WTC11 (cell line): Measurements from ENCODE around the gene OR52H1. TPM values are rescaled to one million over a fixed set of nuclear protein-coding genes. Genes with fewer than 3 reads are reported as not detected.

Experiments used
- ATAC-seq: fragments of 200-7000 bp; cut with Tn5 transposase; 2 replicates; pipeline ENCODE4 v1.10.0; 2021; ENCODE audit warnings: mild to moderate bottlenecking, moderate library complexity
- CTCF ChIA-PET: fragments of 300-600 bp; sonication (Branson Sonifier 250); formaldehyde crosslinking; loops from one replicate; lab custom pipeline; 2021; ENCODE audit warnings: antibody characterized with exemption; lab: Charles Lee
- POLR2A ChIA-PET: fragments of 350-600 bp; sonication (Branson Sonifier 250); formaldehyde crosslinking; loops from one replicate; lab custom pipeline; 2021; ENCODE audit warnings: antibody characterized with exemption; lab: Charles Lee
- DNase-seq: peaks from one replicate; pipeline ENCODE4 v3.0.0; 2021; ENCODE audit warnings: low spot score
- H3K27ac Mint-ChIP-seq: 2 replicates; pipeline ENCODE4 v1.8.0; 2021; ENCODE audit warnings: mixed read lengths
- H3K27me3 Mint-ChIP-seq: 2 replicates; pipeline ENCODE4 v1.8.0; 2021; ENCODE audit warnings: low read depth, mild to moderate bottlenecking, moderate library complexity, mixed read lengths
- H3K36me3 Mint-ChIP-seq: 2 replicates; pipeline ENCODE4 v1.8.0; 2021; ENCODE audit warnings: mixed read lengths
- H3K4me1 Mint-ChIP-seq: 2 replicates; pipeline ENCODE4 v1.8.0; 2022; ENCODE audit warnings: mixed read lengths
- H3K4me3 Mint-ChIP-seq: 2 replicates; pipeline ENCODE4 v1.8.0; 2021; ENCODE audit warnings: mild to moderate bottlenecking, moderate library complexity, mixed read lengths
- H3K9me3 Mint-ChIP-seq: 2 replicates; pipeline ENCODE4 v1.8.0; 2021; ENCODE audit warnings: mixed read lengths
- CTCF ChIP-seq: fragments of 200-600 bp; IDR thresholded peaks from 2 replicates; pipeline ENCODE4 v1.8.0; 2022; ENCODE audit warnings: antibody characterized with exemption
- ELF4 ChIP-seq: sonication (generic); formaldehyde crosslinking; IDR thresholded peaks from 2 replicates; pipeline ENCODE4 v1.8.1; 2022; ENCODE audit warnings: low read depth, mild to moderate bottlenecking, moderate library complexity, missing genetic modification reagents
- FOXJ3 ChIP-seq: sonication (generic); formaldehyde crosslinking; IDR thresholded peaks from 2 replicates; pipeline ENCODE4 v1.9.0; 2021; ENCODE audit warnings: missing genetic modification reagents, mild to moderate bottlenecking, borderline replicate concordance
- JAZF1 ChIP-seq: fragments of 250-450 bp; sonication (Bioruptor Pico); IDR thresholded peaks from 2 replicates; pipeline ENCODE4 v1.9.0; 2021; ENCODE audit warnings: moderate library complexity, mild to moderate bottlenecking, inconsistent platforms
- NR1H2 ChIP-seq: sonication (generic); formaldehyde crosslinking; IDR thresholded peaks from 2 replicates; pipeline ENCODE4 v1.9.0; 2021; ENCODE audit warnings: mild to moderate bottlenecking, moderate library complexity, missing genetic modification reagents
- SMAD4 ChIP-seq: sonication (generic); formaldehyde crosslinking; IDR thresholded peaks from 2 replicates; pipeline ENCODE4 v1.8.0; 2022; ENCODE audit warnings: mild to moderate bottlenecking, missing genetic modification reagents
- TCF7 ChIP-seq: sonication (generic); formaldehyde crosslinking; IDR thresholded peaks from 2 replicates; pipeline ENCODE4 v1.8.0; 2022; ENCODE audit warnings: mild to moderate bottlenecking, low read depth, missing genetic modification reagents, moderate library complexity
- USF1 ChIP-seq: sonication (generic); formaldehyde crosslinking; IDR thresholded peaks from 2 replicates; pipeline ENCODE4 v1.8.0; 2022; ENCODE audit warnings: mild to moderate bottlenecking, missing genetic modification reagents
- ZNF219 ChIP-seq: sonication (generic); formaldehyde crosslinking; IDR thresholded peaks from 2 replicates; pipeline ENCODE4 v1.8.0; 2023; ENCODE audit warnings: missing genetic modification reagents, mild to moderate bottlenecking, borderline replicate concordance
- ZNF263 ChIP-seq: sonication (generic); formaldehyde crosslinking; IDR thresholded peaks from 2 replicates; pipeline ENCODE4 v1.8.1; 2022; ENCODE audit warnings: low read depth, mild to moderate bottlenecking, moderate library complexity, missing genetic modification reagents
- ZNF416 ChIP-seq: fragments of 250-450 bp; sonication (Bioruptor Pico); IDR thresholded peaks from 2 replicates; pipeline ENCODE4 v1.9.0; 2021; ENCODE audit warnings: mild to moderate bottlenecking, inconsistent platforms
- ZNF423 ChIP-seq: fragments of 250-450 bp; sonication (Bioruptor Pico); IDR thresholded peaks from 2 replicates; pipeline ENCODE4 v2.1.2; 2022; ENCODE audit warnings: mild to moderate bottlenecking, moderate library complexity
- ZSCAN18 ChIP-seq: fragments of 250-450 bp; sonication (Bioruptor Pico); IDR thresholded peaks from 2 replicates; pipeline ENCODE4 v2.1.2; 2022; ENCODE audit warnings: mild to moderate bottlenecking, moderate library complexity
- total RNA-seq: library from RNA; stranded (reverse); gene quantifications from 3 replicates; pipeline ENCODE4 v1.2.3, GENCODE V29; 2021
- TF ChIP-seq, protein P1 (sequence below): fragments of 250-450 bp; sonication (Bioruptor Pico); IDR thresholded peaks from 2 replicates; pipeline ENCODE4 v1.9.0; 2021; ENCODE audit warnings: mild to moderate bottlenecking

OR52H1 gene
- total RNA-seq, 1 experiment from 2014 or later = not detected

DNA sequence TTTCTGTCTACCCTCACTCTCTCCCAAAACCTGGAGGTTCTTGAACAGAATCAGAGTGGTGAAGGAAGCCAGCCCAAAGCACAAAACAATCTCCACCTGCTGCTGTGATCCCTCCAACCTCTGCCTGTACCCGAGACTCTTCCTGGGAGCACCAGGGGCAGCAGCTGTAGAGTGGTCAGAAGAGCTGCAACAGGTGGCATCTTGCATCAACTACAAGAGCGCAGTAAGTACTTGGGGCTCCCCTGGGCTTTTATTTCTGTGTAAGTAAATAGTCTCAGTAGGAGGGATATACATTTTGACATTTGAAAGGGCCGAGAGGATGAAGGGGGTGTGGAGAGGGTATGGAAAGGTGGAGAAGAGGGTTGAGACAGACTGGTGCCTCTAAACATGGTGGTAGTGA lies 23.6 kb downstream of the OR52H1 start:
- ChIA-PET CTCF (no interaction called here), POLR2A (no interaction called here)
- peak; percentile 73 for ATAC-seq
- H3K4me1 Mint-ChIP-seq = peaks cover 14% of the 10 kb centered on the region
- DNase-seq = no peak
- peak; percentile 58; the same call in 1 of the 2 replicates for TF ChIP-seq ZNF423
- TF ChIP-seq ZNF263 = peak; percentile 20; the same call in 1 of the 2 replicates
- no peak for TF ChIP-seq CTCF
- H3K27ac Mint-ChIP-seq = no peak overlapping the region
- peaks cover 46% of the 10 kb centered on the region for H3K27me3 Mint-ChIP-seq
- H3K36me3 Mint-ChIP-seq = no peaks in the 10 kb centered on the region
- peaks cover 21% of the 10 kb centered on the region for H3K9me3 Mint-ChIP-seq
- H3K4me3 Mint-ChIP-seq = no peak overlapping the region

GRCh38 chr11:5522308-5522707 lies 26.0 kb downstream of the OR52H1 start:
- DNase-seq (no peak), ATAC-seq (no peak)
- TF ChIP-seq ZNF219 (CRISPR knock-in tag) = no peak
- TF ChIP-seq ZNF416 (CRISPR knock-in tag) = no peak
- no peak for TF ChIP-seq USF1 (CRISPR knock-in tag)
- no peak for TF ChIP-seq JAZF1 (CRISPR knock-in tag)
- TF ChIP-seq TCF7 (CRISPR knock-in tag) = no peak
- TF ChIP-seq NR1H2 (CRISPR knock-in tag) = no peak
- TF ChIP-seq FOXJ3 (CRISPR knock-in tag) = no peak
- Mint-ChIP-seq H3K27me3 (peaks cover 39% of the 10 kb centered on the region), H3K4me1 (peaks cover 14% of the 10 kb centered on the region), H3K4me3 (no peak overlapping the region), H3K9me3 (peaks cover 21% of the 10 kb centered on the region), H3K27ac (no peak overlapping the region), H3K36me3 (no peaks in the 10 kb centered on the region)
- POLR2A ChIA-PET = no interaction called here
- CTCF ChIA-PET = no interaction called here

DNA sequence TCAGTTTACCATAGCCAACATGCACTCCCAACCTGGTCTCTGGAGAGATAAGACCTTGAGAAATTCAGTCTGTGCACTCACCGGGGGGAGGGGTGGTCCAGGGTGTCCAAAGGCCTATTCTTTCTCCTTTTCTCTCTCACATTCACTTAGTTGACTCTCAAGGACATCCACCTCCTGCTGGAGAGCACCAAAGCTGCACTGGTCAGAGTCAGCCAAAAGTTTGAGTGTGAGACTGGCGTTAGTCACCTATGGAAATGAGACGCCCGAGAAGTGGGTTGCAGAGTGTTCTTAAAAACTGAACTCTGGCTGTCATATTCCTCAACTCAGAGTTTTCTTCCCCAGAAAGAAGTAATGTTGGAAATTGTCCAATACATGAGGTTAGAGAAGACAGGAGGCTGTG lies 26.8 kb downstream of the OR52H1 start:
- Mint-ChIP-seq H3K36me3 (no peaks in the 10 kb centered on the region), H3K4me3 (no peak overlapping the region), H3K27me3 (peaks cover 31% of the 10 kb centered on the region), H3K27ac (no peak overlapping the region), H3K4me1 (peaks cover 14% of the 10 kb centered on the region), H3K9me3 (peaks cover 13% of the 10 kb centered on the region)
- CTCF ChIA-PET = interaction anchor here (0.7 kb wide), 2 partner anchors 9 to 94 kb away, joined by 4 read pairs; no protein-coding TSS in a partner anchor
- no peak for DNase-seq
- POLR2A ChIA-PET = interaction anchor here (0.7 kb wide), 1 partner anchor 43 kb away, joined by 4 read pairs; no protein-coding TSS in a partner anchor
- TF ChIP-seq, protein P1, sequence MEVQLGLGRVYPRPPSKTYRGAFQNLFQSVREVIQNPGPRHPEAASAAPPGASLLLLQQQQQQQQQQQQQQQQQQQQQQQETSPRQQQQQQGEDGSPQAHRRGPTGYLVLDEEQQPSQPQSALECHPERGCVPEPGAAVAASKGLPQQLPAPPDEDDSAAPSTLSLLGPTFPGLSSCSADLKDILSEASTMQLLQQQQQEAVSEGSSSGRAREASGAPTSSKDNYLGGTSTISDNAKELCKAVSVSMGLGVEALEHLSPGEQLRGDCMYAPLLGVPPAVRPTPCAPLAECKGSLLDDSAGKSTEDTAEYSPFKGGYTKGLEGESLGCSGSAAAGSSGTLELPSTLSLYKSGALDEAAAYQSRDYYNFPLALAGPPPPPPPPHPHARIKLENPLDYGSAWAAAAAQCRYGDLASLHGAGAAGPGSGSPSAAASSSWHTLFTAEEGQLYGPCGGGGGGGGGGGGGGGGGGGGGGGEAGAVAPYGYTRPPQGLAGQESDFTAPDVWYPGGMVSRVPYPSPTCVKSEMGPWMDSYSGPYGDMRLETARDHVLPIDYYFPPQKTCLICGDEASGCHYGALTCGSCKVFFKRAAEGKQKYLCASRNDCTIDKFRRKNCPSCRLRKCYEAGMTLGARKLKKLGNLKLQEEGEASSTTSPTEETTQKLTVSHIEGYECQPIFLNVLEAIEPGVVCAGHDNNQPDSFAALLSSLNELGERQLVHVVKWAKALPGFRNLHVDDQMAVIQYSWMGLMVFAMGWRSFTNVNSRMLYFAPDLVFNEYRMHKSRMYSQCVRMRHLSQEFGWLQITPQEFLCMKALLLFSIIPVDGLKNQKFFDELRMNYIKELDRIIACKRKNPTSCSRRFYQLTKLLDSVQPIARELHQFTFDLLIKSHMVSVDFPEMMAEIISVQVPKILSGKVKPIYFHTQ (CRISPR knock-in tag) = no peak
- no peak for TF ChIP-seq ZSCAN18 (CRISPR knock-in tag)
- no peak for TF ChIP-seq ELF4 (CRISPR knock-in tag)
- no peak for TF ChIP-seq JAZF1 (CRISPR knock-in tag)
- no peak for TF ChIP-seq SMAD4 (CRISPR knock-in tag)
- TF ChIP-seq, all 79 proteins: peak for 0
- no peak for ATAC-seq
